Breast epithelium (tissue), 4 donors: ENCODE results near the gene C6orf15. TPM values are rescaled to one million over a fixed set of nuclear protein-coding genes. Genes with fewer than 3 reads are reported as not detected.

Experiments
- DNase-seq, 2 donors: peaks; one replicate each; pipeline ENCODE4 v3.0.0-alpha.2; 2019; ENCODE audit warnings: low spot score in 2 of 2
- H3K27ac ChIP-seq, 2 donors: fragments of 200-600 bp; sonication (generic) in 1 of 2; one replicate each; pipeline ENCODE4 v1.5.1; 2016 to 2019; ENCODE audit warnings: mild to moderate bottlenecking in 1 of 2
- H3K27me3 ChIP-seq, 2 donors: fragments of 200-600 bp; sonication (generic) in 1 of 2; one replicate each; pipeline versions ENCODE4 v1.5.1 to v1.6.0; 2017 to 2019; ENCODE audit warnings: control low read depth in 1 of 2, mild to moderate bottlenecking in 1 of 2
- H3K36me3 ChIP-seq: fragments of 200-600 bp; one replicate; pipeline ENCODE4 v1.5.1; 2019
- H3K4me1 ChIP-seq, 2 donors: fragments of 200-600 bp; sonication (generic); one replicate each; pipeline ENCODE4 v1.5.1; 2016 to 2019; ENCODE audit warnings: control low read depth in 1 of 2
- H3K4me3 ChIP-seq, 3 donors: fragments of 200-600 bp; sonication (generic); 1 replicate in 2 of 3; 2 replicates in 1 of 3; pipeline ENCODE4 v1.5.1; 2016 to 2019; ENCODE audit warnings: mild to moderate bottlenecking in 3 of 3, moderate library complexity in 2 of 3
- H3K9me3 ChIP-seq, 2 donors: fragments of 200-600 bp; sonication (generic) in 1 of 2; one replicate each; pipeline ENCODE4 v1.5.1; 2016 to 2019; ENCODE audit warnings: control low read depth in 1 of 2
- POLR2A ChIP-seq: fragments of 450-650 bp; IDR thresholded peaks from one replicate; pipeline ENCODE4 v1.6.1; 2016; ENCODE audit warnings: antibody characterized with exemption, mild to moderate bottlenecking, moderate library complexity
- POLR2AphosphoS5 ChIP-seq, 3 donors: sonication (generic); formaldehyde crosslinking; IDR thresholded peaks; one replicate each; pipeline ENCODE4 v1.6.1; 2017; ENCODE audit warnings: antibody characterized with exemption in 3 of 3
- intact Hi-C: fragments of 100-400 bp; cut with DNase I; formaldehyde crosslinking; loops from one replicate; pipeline ENCODE4 v1.15.1; 2023; ENCODE audit warnings: low total_unique reads
- total RNA-seq, 3 donors: library from RNA; depleted of rRNA; stranded (reverse); fragments of >200 nt; gene quantifications; one replicate each; pipeline ENCODE4 v1.1.0, GENCODE V29; 2016
- TF ChIP-seq, protein P1 (sequence below), 3 donors: fragments of 450-650 bp; IDR thresholded peaks; one replicate each; pipeline ENCODE4 v1.5.1; 2016 to 2017; ENCODE audit warnings: antibody characterized with exemption in 3 of 3, mild to moderate bottlenecking in 3 of 3, moderate library complexity in 3 of 3

C6orf15 gene
- total RNA-seq, result under 1 TPM in 1 of 3 donors, not detected in 2; 0.59 TPM

GRCh38 chr6:31112478-31112877 is at the start of gene C6orf15:
C6orf15 (minus strand) TSS chr6:31112575; CDS start chr6:31112555, 20 bp downstream.
- no peaks in the 10 kb centered on the region for H3K9me3 ChIP-seq
- TF ChIP-seq POLR2A (no peak), POLR2AphosphoS5 (IDR thresholded peaks at IDR 0.05) (no peak)
- TF ChIP-seq, protein P1, sequence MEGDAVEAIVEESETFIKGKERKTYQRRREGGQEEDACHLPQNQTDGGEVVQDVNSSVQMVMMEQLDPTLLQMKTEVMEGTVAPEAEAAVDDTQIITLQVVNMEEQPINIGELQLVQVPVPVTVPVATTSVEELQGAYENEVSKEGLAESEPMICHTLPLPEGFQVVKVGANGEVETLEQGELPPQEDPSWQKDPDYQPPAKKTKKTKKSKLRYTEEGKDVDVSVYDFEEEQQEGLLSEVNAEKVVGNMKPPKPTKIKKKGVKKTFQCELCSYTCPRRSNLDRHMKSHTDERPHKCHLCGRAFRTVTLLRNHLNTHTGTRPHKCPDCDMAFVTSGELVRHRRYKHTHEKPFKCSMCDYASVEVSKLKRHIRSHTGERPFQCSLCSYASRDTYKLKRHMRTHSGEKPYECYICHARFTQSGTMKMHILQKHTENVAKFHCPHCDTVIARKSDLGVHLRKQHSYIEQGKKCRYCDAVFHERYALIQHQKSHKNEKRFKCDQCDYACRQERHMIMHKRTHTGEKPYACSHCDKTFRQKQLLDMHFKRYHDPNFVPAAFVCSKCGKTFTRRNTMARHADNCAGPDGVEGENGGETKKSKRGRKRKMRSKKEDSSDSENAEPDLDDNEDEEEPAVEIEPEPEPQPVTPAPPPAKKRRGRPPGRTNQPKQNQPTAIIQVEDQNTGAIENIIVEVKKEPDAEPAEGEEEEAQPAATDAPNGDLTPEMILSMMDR (IDR thresholded peaks at IDR 0.05), result no peak
- peaks cover 7 to 15% of the 10 kb centered on the region in 2 donors for H3K4me1 ChIP-seq
- no peak for DNase-seq
- H3K27ac ChIP-seq, result peak within 1 kb of the TSS; percentile 91 to 96
- no peaks in the 10 kb centered on the region for H3K36me3 ChIP-seq
- H3K27me3 ChIP-seq, result no peaks in the 10 kb centered on the region
- no peak within 1 kb of the TSS for H3K4me3 ChIP-seq
- intact Hi-C loops, result no loop called here

GRCh38 chr6:31161216-31162126 is 49.1 kb upstream of the C6orf15 start:
- Histone ChIP-seq H3K9me3 (no peaks in the 10 kb centered on the region), H3K27ac (no peak overlapping the region), H3K4me3 (no peak overlapping the region), H3K4me1 (peaks cover 0 to 10% of the 10 kb centered on the region in 2 donors), H3K27me3 (no peaks in the 10 kb centered on the region), H3K36me3 (no peaks in the 10 kb centered on the region)
- DNase-seq, result no peak
- TF ChIP-seq, protein P1 (IDR thresholded peaks at IDR 0.05), result no peak
- TF ChIP-seq POLR2AphosphoS5 (IDR thresholded peaks at IDR 0.05) (no peak), POLR2A (no peak)
- intact Hi-C loops, result no loop called here

GRCh38 chr6:31158863-31159855 is 46.8 kb upstream of the C6orf15 start:
- peaks cover 0 to 10% of the 10 kb centered on the region in 2 donors for H3K4me1 ChIP-seq
- intact Hi-C loops, result no loop called here
- no peaks in the 10 kb centered on the region for H3K36me3 ChIP-seq
- peak overlapping the region in 1 of 2 donors; percentile 88 for H3K27ac ChIP-seq
- DNase-seq, result no peak
- H3K27me3 ChIP-seq, result no peaks in the 10 kb centered on the region
- peak overlapping the region; percentile 57 to 85 (median 72) for H3K4me3 ChIP-seq
- no peaks in the 10 kb centered on the region for H3K9me3 ChIP-seq
- no peak for TF ChIP-seq POLR2AphosphoS5 (IDR thresholded peaks at IDR 0.05)
- TF ChIP-seq, protein P1 (IDR thresholded peaks at IDR 0.05), result no peak
- TF ChIP-seq POLR2A, result no peak

DNA sequence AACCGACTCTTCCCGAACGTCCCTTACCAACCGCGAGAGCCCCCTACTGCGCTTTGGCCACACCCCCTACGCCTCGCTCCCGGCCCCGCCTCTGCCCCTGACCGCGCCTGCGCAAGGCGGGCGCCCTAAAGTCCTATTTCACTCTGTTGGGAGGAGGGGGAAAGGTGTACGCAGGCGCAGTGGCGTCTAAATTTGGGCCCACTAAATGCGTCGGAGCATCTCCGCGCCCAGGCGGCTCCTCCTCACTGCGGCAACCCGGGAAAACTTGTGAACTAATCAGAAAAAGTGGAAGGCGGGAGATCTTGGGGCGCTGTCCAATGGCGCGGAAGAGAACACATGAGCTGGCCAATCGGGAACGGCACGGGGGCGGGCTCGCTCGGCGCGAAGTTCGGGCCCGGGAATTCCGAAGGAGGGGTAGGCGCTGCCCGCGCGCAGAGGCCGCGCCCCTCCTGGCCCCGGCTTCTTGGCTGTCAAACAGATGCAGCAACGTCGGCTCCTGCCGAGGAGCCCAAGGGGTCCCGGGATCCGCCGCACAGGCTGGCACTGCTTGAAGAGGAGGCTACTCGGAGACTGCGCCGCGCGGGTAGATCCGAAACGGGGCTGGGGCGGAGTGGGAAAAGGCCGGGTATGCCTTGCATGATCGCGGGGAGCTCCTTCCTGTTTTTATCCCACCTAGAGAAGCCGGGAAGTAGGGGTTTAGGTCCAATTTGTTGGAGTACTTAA is 45.9 kb upstream of the C6orf15 start, which contains the start of gene TCF19:
Gene TCF19, plus strand, starts transcription at position 450 of the 723 bp plus-strand sequence. CDS start 881 bp downstream, outside the sequence.
- TF ChIP-seq POLR2AphosphoS5 (IDR thresholded peaks at IDR 0.05), result peak; percentile 50 to 60 (median 55)
- TF ChIP-seq, protein P1 (IDR thresholded peaks at IDR 0.05), result no peak
- peak; percentile 34 for TF ChIP-seq POLR2A
- Histone ChIP-seq H3K27me3 (no peaks in the 10 kb centered on the region), H3K4me1 (peaks cover 0 to 10% of the 10 kb centered on the region in 2 donors), H3K36me3 (no peaks in the 10 kb centered on the region), H3K9me3 (no peaks in the 10 kb centered on the region), H3K4me3 (peak within 1 kb of the TSS; percentile 57 to 85 (median 72)), H3K27ac (peak within 1 kb of the TSS; percentile 88 to 90)
- intact Hi-C loops, result no loop called here
- peak; percentile 98 to 99 for DNase-seq
